ENCODE data around the gene ILDR2. TPM values are rescaled to one million over a fixed set of nuclear protein-coding genes. Genes with fewer than 3 reads are reported as not detected.
A peak's percentile ranks its signal among the peaks of the same experiment; 100 is the strongest.

ILDR2 gene
- total RNA-seq, 2 experiments from 2014 or later, result 0.47 to 0.67 TPM

- Mint-ChIP-seq H3K36me3 (ENCODE audit: low read depth) (no peaks in the 10 kb centered on the region), H3K4me3 (no peak overlapping the region), H3K4me1 (ENCODE audit: low read depth) (no peaks in the 10 kb centered on the region), H3K9me3 (no peaks in the 10 kb centered on the region), H3K27ac (no peak overlapping the region), H3K27me3 (no peaks in the 10 kb centered on the region)
- DNase-seq, result no peak
- no peak overlapping the region for H3K27ac ChIP-seq (ENCODE audit: low read depth in 1 of 2, low read length in 2 of 2)
- POLR2A ChIA-PET, result no interaction called here
- H3K36me3 ChIP-seq (ENCODE audit: insufficient read depth, low read length), result no peaks in the 10 kb centered on the region
- TF ChIP-seq, protein P1, sequence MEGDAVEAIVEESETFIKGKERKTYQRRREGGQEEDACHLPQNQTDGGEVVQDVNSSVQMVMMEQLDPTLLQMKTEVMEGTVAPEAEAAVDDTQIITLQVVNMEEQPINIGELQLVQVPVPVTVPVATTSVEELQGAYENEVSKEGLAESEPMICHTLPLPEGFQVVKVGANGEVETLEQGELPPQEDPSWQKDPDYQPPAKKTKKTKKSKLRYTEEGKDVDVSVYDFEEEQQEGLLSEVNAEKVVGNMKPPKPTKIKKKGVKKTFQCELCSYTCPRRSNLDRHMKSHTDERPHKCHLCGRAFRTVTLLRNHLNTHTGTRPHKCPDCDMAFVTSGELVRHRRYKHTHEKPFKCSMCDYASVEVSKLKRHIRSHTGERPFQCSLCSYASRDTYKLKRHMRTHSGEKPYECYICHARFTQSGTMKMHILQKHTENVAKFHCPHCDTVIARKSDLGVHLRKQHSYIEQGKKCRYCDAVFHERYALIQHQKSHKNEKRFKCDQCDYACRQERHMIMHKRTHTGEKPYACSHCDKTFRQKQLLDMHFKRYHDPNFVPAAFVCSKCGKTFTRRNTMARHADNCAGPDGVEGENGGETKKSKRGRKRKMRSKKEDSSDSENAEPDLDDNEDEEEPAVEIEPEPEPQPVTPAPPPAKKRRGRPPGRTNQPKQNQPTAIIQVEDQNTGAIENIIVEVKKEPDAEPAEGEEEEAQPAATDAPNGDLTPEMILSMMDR (IDR thresholded peaks at IDR 0.05), result no peak
- intact Hi-C loops (cut with DNase I, micrococcal nuclease), result loop anchor here in 1 of 2 experiments (5.0 kb wide), 1 partner anchor 637 kb away; no protein-coding TSS in a partner anchor
- no peak for ATAC-seq (ENCODE audit: poor library complexity)
- no peaks in the 10 kb centered on the region for H3K27me3 ChIP-seq (ENCODE audit: control insufficient read depth in 1 of 2, insufficient read depth in 2 of 2, low read length in 2 of 2)
- no peaks in the 10 kb centered on the region for H3K9me3 ChIP-seq (ENCODE audit: control insufficient read depth in 1 of 2, insufficient read depth in 1 of 2, low read length in 2 of 2)
- H3K4me1 ChIP-seq (ENCODE audit: insufficient read depth, low read length), result no peaks in the 10 kb centered on the region
- no peak overlapping the region for H3K4me3 ChIP-seq (ENCODE audit: low read length)
- CTCF ChIA-PET, result no interaction called here
Measured at GRCh38 chr1:166905136-166905535, 70.2 kb downstream of the ILDR2 start.

- POLR2A ChIA-PET, result no interaction called here
- Histone ChIP-seq H3K36me3 (ENCODE audit: insufficient read depth, low read length) (no peaks in the 10 kb centered on the region), H3K4me3 (ENCODE audit: low read length) (no peak overlapping the region), H3K27me3 (ENCODE audit: control insufficient read depth in 1 of 2, insufficient read depth in 2 of 2, low read length in 2 of 2) (no peaks in the 10 kb centered on the region), H3K27ac (ENCODE audit: low read depth in 1 of 2, low read length in 2 of 2) (no peak overlapping the region), H3K9me3 (ENCODE audit: control insufficient read depth in 1 of 2, insufficient read depth in 1 of 2, low read length in 2 of 2) (no peaks in the 10 kb centered on the region), H3K4me1 (ENCODE audit: insufficient read depth, low read length) (no peaks in the 10 kb centered on the region)
- CTCF ChIA-PET, result no interaction called here
- TF ChIP-seq, protein P1 (IDR thresholded peaks at IDR 0.05), result no peak
- Mint-ChIP-seq H3K27me3 (no peaks in the 10 kb centered on the region), H3K4me1 (ENCODE audit: low read depth) (no peaks in the 10 kb centered on the region), H3K4me3 (no peak overlapping the region), H3K27ac (no peak overlapping the region), H3K36me3 (ENCODE audit: low read depth) (no peaks in the 10 kb centered on the region), H3K9me3 (peaks cover 2% of the 10 kb centered on the region)
- DNase-seq (peak in 1 of 14 experiments; percentile 20), ATAC-seq (ENCODE audit: poor library complexity) (no peak)
- intact Hi-C loops (cut with DNase I, micrococcal nuclease), result no loop called here
Measured at GRCh38 chr1:166903232-166903631, 72.1 kb downstream of the ILDR2 start.

DNA sequence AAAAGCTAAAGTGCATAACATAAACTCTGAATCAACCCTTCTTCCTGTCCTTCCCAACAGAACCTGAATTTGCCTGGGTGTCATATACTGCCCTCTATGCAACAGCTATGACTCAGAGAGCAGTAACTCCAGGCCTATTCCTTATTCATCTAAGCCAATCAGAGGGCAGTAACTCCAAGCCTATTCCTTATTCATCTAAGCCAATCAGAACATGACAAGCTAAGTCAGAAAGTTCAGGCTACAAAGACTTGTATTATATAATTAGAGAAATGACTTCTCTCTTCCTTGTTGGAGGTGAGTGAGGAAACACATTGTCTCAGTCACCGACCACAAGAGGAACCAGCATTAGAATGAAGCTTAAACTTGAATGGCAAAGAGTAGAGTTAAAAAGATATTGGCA, 73.1 kb downstream of the ILDR2 start:
- ATAC-seq (ENCODE audit: poor library complexity) (no peak), DNase-seq (peak in 3 of 14 experiments; percentile 25 to 59 (median 41))
- intact Hi-C loops (cut with DNase I, micrococcal nuclease), result no loop called here
- Histone ChIP-seq H3K4me3 (ENCODE audit: low read length) (no peak overlapping the region), H3K36me3 (ENCODE audit: insufficient read depth, low read length) (no peaks in the 10 kb centered on the region), H3K9me3 (ENCODE audit: control insufficient read depth in 1 of 2, insufficient read depth in 1 of 2, low read length in 2 of 2) (peaks cover 4 to 6% of the 10 kb centered on the region in 2 experiments), H3K27me3 (ENCODE audit: control insufficient read depth in 1 of 2, insufficient read depth in 2 of 2, low read length in 2 of 2) (no peaks in the 10 kb centered on the region), H3K4me1 (ENCODE audit: insufficient read depth, low read length) (no peaks in the 10 kb centered on the region), H3K27ac (ENCODE audit: low read depth in 1 of 2, low read length in 2 of 2) (no peak overlapping the region)
- POLR2A ChIA-PET, result no interaction called here
- Mint-ChIP-seq H3K4me1 (ENCODE audit: low read depth) (no peaks in the 10 kb centered on the region), H3K36me3 (ENCODE audit: low read depth) (no peaks in the 10 kb centered on the region), H3K27me3 (no peaks in the 10 kb centered on the region), H3K4me3 (no peak overlapping the region), H3K27ac (no peak overlapping the region), H3K9me3 (peaks cover 2% of the 10 kb centered on the region)
- TF ChIP-seq, protein P1 (IDR thresholded peaks at IDR 0.05), result no peak
- CTCF ChIA-PET, result interaction anchor here (0.9 kb wide), 1 partner anchor 8 kb away, joined by 3 read pairs; no protein-coding TSS in a partner anchor

All from CD4-positive, alpha-beta T cell (primary cell).